IPS-20b (cell line): ENCODE results near the gene SPEF1.

Experiments used
- H3K27ac ChIP-seq: one replicate; pipeline ENCODE4 v1.5.1; 2013; ENCODE audit warnings: low read length
- H3K27me3 ChIP-seq: 2 replicates; pipeline ENCODE4 v1.6.1; 2013; ENCODE audit warnings: mild to moderate bottlenecking, low read length, inconsistent platforms; ENCODE audit not compliant: insufficient read depth
- H3K36me3 ChIP-seq: 2 replicates; pipeline ENCODE4 v1.6.1; 2013; ENCODE audit warnings: low read depth, mild to moderate bottlenecking, inconsistent platforms, low read length, moderate library complexity; ENCODE audit not compliant: insufficient read depth
- H3K4me1 ChIP-seq: 2 replicates; pipeline ENCODE4 v1.6.1; 2013; ENCODE audit warnings: mild to moderate bottlenecking, control low read depth, inconsistent platforms, low read length, moderate library complexity; ENCODE audit not compliant: insufficient read depth
- H3K4me3 ChIP-seq: 2 replicates; pipeline ENCODE4 v1.5.1; 2013; ENCODE audit warnings: mild to moderate bottlenecking, low read length, inconsistent platforms
- H3K9ac ChIP-seq: 2 replicates; pipeline ENCODE4 v1.6.1; 2013; ENCODE audit warnings: low read depth, mild to moderate bottlenecking, inconsistent platforms, low read length, moderate library complexity
- H3K9me3 ChIP-seq: 2 replicates; pipeline ENCODE4 v1.6.1; 2013; ENCODE audit warnings: mild to moderate bottlenecking, low read depth, low read length, inconsistent platforms; ENCODE audit not compliant: insufficient read depth

SPEF1 gene

GRCh38 chr20:3771552-3772058 lies 9.6 kb downstream of the SPEF1 start:
- Histone ChIP-seq H3K9ac (no peak overlapping the region), H3K27me3 (peaks cover 14% of the 10 kb centered on the region), H3K36me3 (no peaks in the 10 kb centered on the region), H3K9me3 (no peaks in the 10 kb centered on the region), H3K4me3 (no peak overlapping the region), H3K27ac (no peak overlapping the region), H3K4me1 (peaks cover 4% of the 10 kb centered on the region; the same call in 1 of the 2 replicates)

GRCh38 chr20:3768342-3769130 lies 12.7 kb downstream of the SPEF1 start:
- peak overlapping the region; percentile 84 for H3K27ac ChIP-seq
- 0 out of 2 replicates have a peak, but pooled peaks cover 4% of the 10 kb centered on the region for H3K36me3 ChIP-seq
- peaks cover 4% of the 10 kb centered on the region; the same call in 1 of the 2 replicates for H3K4me1 ChIP-seq
- peak overlapping the region; percentile 88; the same call in 1 of the 2 replicates for H3K9ac ChIP-seq
- H3K9me3 ChIP-seq = no peaks in the 10 kb centered on the region
- no peaks in the 10 kb centered on the region; the same call in 1 of the 2 replicates for H3K27me3 ChIP-seq
- peak overlapping the region; percentile 94 for H3K4me3 ChIP-seq

GRCh38 chr20:3767427-3768341 lies 13.6 kb downstream of the SPEF1 start, which contains the start of gene ADISSP:
Gene ADISSP (minus strand): TSS chr20:3767753. CDS start chr20:3760100, 7,653 bp downstream.
- Histone ChIP-seq H3K27ac (peak within 1 kb of the TSS; percentile 84), H3K9me3 (no peaks in the 10 kb centered on the region), H3K4me3 (peak within 1 kb of the TSS; percentile 94), H3K9ac (peak within 1 kb of the TSS; percentile 88), H3K4me1 (peaks cover 4% of the 10 kb centered on the region; the same call in 1 of the 2 replicates), H3K27me3 (no peaks in the 10 kb centered on the region; the same call in 1 of the 2 replicates), H3K36me3 (peaks cover 4% of the 10 kb centered on the region; the same call in 1 of the 2 replicates)

GRCh38 chr20:3767110-3767426 lies 14.2 kb downstream of the SPEF1 start:
- peak overlapping the region; percentile 87; the same call in 1 of the 2 replicates for H3K9ac ChIP-seq
- H3K27ac ChIP-seq = no peak overlapping the region
- peak overlapping the region; percentile 94 for H3K4me3 ChIP-seq
- H3K36me3 ChIP-seq = peaks cover 4% of the 10 kb centered on the region; the same call in 1 of the 2 replicates
- H3K9me3 ChIP-seq = no peaks in the 10 kb centered on the region
- H3K27me3 ChIP-seq = no peaks in the 10 kb centered on the region
- peaks cover 4% of the 10 kb centered on the region; the same call in 1 of the 2 replicates for H3K4me1 ChIP-seq

GRCh38 chr20:3766422-3767109 lies 14.7 kb downstream of the SPEF1 start:
- Histone ChIP-seq H3K4me1 (peaks cover 4% of the 10 kb centered on the region; the same call in 1 of the 2 replicates), H3K36me3 (peaks cover 4% of the 10 kb centered on the region; the same call in 1 of the 2 replicates), H3K9me3 (no peaks in the 10 kb centered on the region), H3K9ac (peak overlapping the region; percentile 87; the same call in 1 of the 2 replicates), H3K27me3 (no peaks in the 10 kb centered on the region), H3K27ac (no peak overlapping the region), H3K4me3 (peak overlapping the region; percentile 94)

- Histone ChIP-seq H3K9me3 (no peaks in the 10 kb centered on the region), H3K36me3 (peaks cover 4% of the 10 kb centered on the region; the same call in 1 of the 2 replicates), H3K4me1 (peaks cover 7% of the 10 kb centered on the region), H3K4me3 (no peak overlapping the region), H3K27ac (no peak overlapping the region), H3K27me3 (no peaks in the 10 kb centered on the region), H3K9ac (no peak overlapping the region)
Measured at GRCh38 chr20:3765171-3765882, 15.9 kb downstream of the SPEF1 start.

GRCh38 chr20:3764659-3765058 lies 16.6 kb downstream of the SPEF1 start:
- peaks cover 7% of the 10 kb centered on the region for H3K4me1 ChIP-seq
- H3K27me3 ChIP-seq = no peaks in the 10 kb centered on the region
- H3K27ac ChIP-seq = no peak overlapping the region
- peaks cover 4% of the 10 kb centered on the region; the same call in 1 of the 2 replicates for H3K36me3 ChIP-seq
- H3K9ac ChIP-seq = no peak overlapping the region
- no peaks in the 10 kb centered on the region for H3K9me3 ChIP-seq
- H3K4me3 ChIP-seq = no peak overlapping the region

GRCh38 chr20:3763671-3764601 lies 17.3 kb downstream of the SPEF1 start:
- no peaks in the 10 kb centered on the region for H3K27me3 ChIP-seq
- H3K36me3 ChIP-seq = peaks cover 4% of the 10 kb centered on the region; the same call in 1 of the 2 replicates
- H3K9ac ChIP-seq = no peak overlapping the region
- H3K27ac ChIP-seq = no peak overlapping the region
- H3K4me3 ChIP-seq = no peak overlapping the region
- peaks cover 7% of the 10 kb centered on the region for H3K4me1 ChIP-seq
- no peaks in the 10 kb centered on the region for H3K9me3 ChIP-seq

GRCh38 chr20:3760655-3761348 lies 20.4 kb downstream of the SPEF1 start:
- no peaks in the 10 kb centered on the region for H3K27me3 ChIP-seq
- H3K27ac ChIP-seq = no peak overlapping the region
- H3K4me3 ChIP-seq = no peak overlapping the region
- peaks cover 25% of the 10 kb centered on the region for H3K36me3 ChIP-seq
- H3K4me1 ChIP-seq = peaks cover 3% of the 10 kb centered on the region; the same call in 1 of the 2 replicates
- no peaks in the 10 kb centered on the region for H3K9me3 ChIP-seq
- H3K9ac ChIP-seq = no peak overlapping the region
